Measurements from ENCODE around the gene RNF14.
"Not testable (repeated sequence)": the region's sequence is repeated elsewhere in the genome, so short reads cannot be mapped to it uniquely, and the experiment has no call there.

Gene RNF14

GRCh38 chr5:141968914-141969608 is at the start of gene RNF14:
RNF14 (plus strand) TSS chr5:141969105; CDS start chr5:141973589, 4,484 bp downstream.
- peak; percentile 63 for DNase-seq

- DNase-seq = no peak
Measured at GRCh38 chr5:141919218-141920119, 49.4 kb upstream of the RNF14 start.

- DNase-seq = no peak
Measured at GRCh38 chr5:141920771-141921170, 48.1 kb upstream of the RNF14 start.

GRCh38 chr5:141922827-141923447 is 46.0 kb upstream of the RNF14 start:
- not testable (repeated sequence) for DNase-seq

- DNase-seq = peak; percentile 90
Measured at GRCh38 chr5:141923448-141924313, 45.2 kb upstream of the RNF14 start, which contains the start of gene DELE1. DELE1 (plus strand) TSS chr5:141923871; CDS start chr5:141923942, 71 bp downstream.

- no peak for DNase-seq
Measured at GRCh38 chr5:141926434-141926833, 42.5 kb upstream of the RNF14 start.

- no peak for DNase-seq
Measured at GRCh38 chr5:141928051-141928450, 40.9 kb upstream of the RNF14 start.

GRCh38 chr5:141929398-141930058 is 39.4 kb upstream of the RNF14 start:
- no peak for DNase-seq

- DNase-seq = no peak
Measured at GRCh38 chr5:141931694-141932093, 37.2 kb upstream of the RNF14 start.

- DNase-seq = no peak
Measured at GRCh38 chr5:141933151-141933550, 35.8 kb upstream of the RNF14 start.

- peak; percentile 65 for DNase-seq
Measured at GRCh38 chr5:141934099-141934844, 34.6 kb upstream of the RNF14 start.

- no peak for DNase-seq
Measured at GRCh38 chr5:141935538-141935937, 33.4 kb upstream of the RNF14 start.

- DNase-seq = no peak
Measured at GRCh38 chr5:141940695-141941271, 28.1 kb upstream of the RNF14 start.

GRCh38 chr5:141941307-141941706 is 27.6 kb upstream of the RNF14 start:
- DNase-seq = no peak

GRCh38 chr5:141941779-141942178 is 27.1 kb upstream of the RNF14 start:
- no peak for DNase-seq

- no peak for DNase-seq
Measured at GRCh38 chr5:141942185-141942857, 26.6 kb upstream of the RNF14 start.

GRCh38 chr5:141944076-141944475 is 24.8 kb upstream of the RNF14 start:
- DNase-seq = no peak

GRCh38 chr5:141945511-141946051 is 23.3 kb upstream of the RNF14 start:
- DNase-seq = no peak

- no peak for DNase-seq
Measured at GRCh38 chr5:141947316-141947715, 21.6 kb upstream of the RNF14 start.

GRCh38 chr5:141948812-141949211 is 20.1 kb upstream of the RNF14 start:
- DNase-seq = no peak

All from SHP77 treated with DMSO at 0.1 percent for 48 hours (cell line).